BJ (cell line): ENCODE results near the gene MVD. TPM values are rescaled to one million over a fixed set of nuclear protein-coding genes. Genes with fewer than 3 reads are reported as not detected.

Experiments used
- CTCF ChIA-PET: fragments of 350-600 bp; formaldehyde crosslinking; extraction: SDS; loops from one replicate; lab custom pipeline; 2021; ENCODE audit warnings: antibody characterized with exemption, inconsistent platforms; lab: Yijun Ruan, JAX
- POLR2A ChIA-PET: fragments of 300-600 bp; sonication (Branson Sonifier 250); formaldehyde crosslinking; extraction: SDS; loops from one replicate; lab custom pipeline; 2021; ENCODE audit warnings: antibody characterized with exemption; lab: Charles Lee
- DNase-seq: peaks from one replicate; pipeline ENCODE4 v3.0.0-alpha.2; 2011; ENCODE audit warnings: low read depth
- H3K27me3 ChIP-seq: 2 replicates; pipeline ENCODE4 v1.6.0; 2011; ENCODE audit warnings: low read length; ENCODE audit not compliant: control insufficient read depth, insufficient read depth
- H3K36me3 ChIP-seq: 2 replicates; pipeline ENCODE4 v1.5.1; 2011; ENCODE audit warnings: low read length; ENCODE audit not compliant: control insufficient read depth, insufficient read depth
- H3K4me3 ChIP-seq: 2 replicates; pipeline ENCODE4 v1.5.1; 2011; ENCODE audit warnings: low read depth, mild to moderate bottlenecking, control low read depth, low read length
- polyA plus RNA-seq: library from polyadenylated mRNA; depleted of rRNA; stranded (reverse); fragments of >200 nt; gene quantifications from 2 replicates; pipeline ENCODE4 v1.2.3, GENCODE V29; 2011
- TF ChIP-seq, protein P1 (sequence below): IDR thresholded peaks from 2 replicates; pipeline ENCODE4 v1.5.1; 2011; ENCODE audit warnings: low read depth, mild to moderate bottlenecking, control low read depth, inconsistent platforms, low read length, moderate library complexity; ENCODE audit not compliant: insufficient read depth

MVD gene
- polyA plus RNA-seq, 1 experiment: 17.4 TPM

DNA sequence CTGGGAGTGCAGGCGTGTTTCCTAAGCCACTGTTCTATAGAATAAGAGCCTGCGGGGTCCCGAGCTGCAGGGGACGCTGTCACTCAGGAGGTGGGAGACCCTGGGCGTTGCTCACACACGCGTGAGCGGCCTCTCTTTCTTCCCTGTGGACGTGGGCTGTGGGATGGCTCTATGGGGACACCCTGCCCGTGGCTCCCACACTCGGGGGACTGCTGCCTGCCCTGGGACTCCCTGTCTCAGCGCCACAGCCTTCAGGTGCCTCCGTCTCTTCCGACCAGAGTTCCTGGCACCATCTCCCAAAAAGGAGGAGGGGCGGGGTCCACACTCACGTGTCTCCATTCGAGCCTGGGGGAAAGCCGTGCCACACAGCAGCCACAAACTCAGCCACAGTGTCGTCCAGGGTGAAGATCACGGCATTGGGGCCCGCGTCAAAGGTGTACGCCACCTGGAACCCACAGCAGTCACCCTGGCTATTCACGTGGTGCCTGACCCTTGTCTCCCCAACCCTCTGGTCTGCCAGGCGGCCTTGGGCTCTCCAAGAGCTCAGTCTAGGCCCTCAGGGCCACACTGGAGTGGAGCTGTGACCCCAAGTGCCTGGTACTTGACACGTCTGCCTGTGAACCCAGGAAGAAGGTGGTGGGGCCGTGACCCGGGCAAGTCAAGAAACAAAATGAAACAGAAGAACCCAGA, 8.4 kb downstream of the MVD start:
- ChIA-PET POLR2A (no interaction called here), CTCF (no interaction called here)
- peaks cover 6% of the 10 kb centered on the region for H3K36me3 ChIP-seq
- TF ChIP-seq, protein P1, sequence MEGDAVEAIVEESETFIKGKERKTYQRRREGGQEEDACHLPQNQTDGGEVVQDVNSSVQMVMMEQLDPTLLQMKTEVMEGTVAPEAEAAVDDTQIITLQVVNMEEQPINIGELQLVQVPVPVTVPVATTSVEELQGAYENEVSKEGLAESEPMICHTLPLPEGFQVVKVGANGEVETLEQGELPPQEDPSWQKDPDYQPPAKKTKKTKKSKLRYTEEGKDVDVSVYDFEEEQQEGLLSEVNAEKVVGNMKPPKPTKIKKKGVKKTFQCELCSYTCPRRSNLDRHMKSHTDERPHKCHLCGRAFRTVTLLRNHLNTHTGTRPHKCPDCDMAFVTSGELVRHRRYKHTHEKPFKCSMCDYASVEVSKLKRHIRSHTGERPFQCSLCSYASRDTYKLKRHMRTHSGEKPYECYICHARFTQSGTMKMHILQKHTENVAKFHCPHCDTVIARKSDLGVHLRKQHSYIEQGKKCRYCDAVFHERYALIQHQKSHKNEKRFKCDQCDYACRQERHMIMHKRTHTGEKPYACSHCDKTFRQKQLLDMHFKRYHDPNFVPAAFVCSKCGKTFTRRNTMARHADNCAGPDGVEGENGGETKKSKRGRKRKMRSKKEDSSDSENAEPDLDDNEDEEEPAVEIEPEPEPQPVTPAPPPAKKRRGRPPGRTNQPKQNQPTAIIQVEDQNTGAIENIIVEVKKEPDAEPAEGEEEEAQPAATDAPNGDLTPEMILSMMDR: no peak
- H3K4me3 ChIP-seq: no peak overlapping the region
- DNase-seq: no peak
- H3K27me3 ChIP-seq: no peaks in the 10 kb centered on the region

- no peak for DNase-seq
- ChIA-PET POLR2A (no interaction called here), CTCF (no interaction called here)
- TF ChIP-seq, protein P1: no peak
- H3K27me3 ChIP-seq: no peaks in the 10 kb centered on the region
- peaks cover 6% of the 10 kb centered on the region for H3K36me3 ChIP-seq
- H3K4me3 ChIP-seq: no peak overlapping the region
These were observed 9.1 kb downstream of the MVD start for GRCh38 chr16:88653596-88654362.

DNA sequence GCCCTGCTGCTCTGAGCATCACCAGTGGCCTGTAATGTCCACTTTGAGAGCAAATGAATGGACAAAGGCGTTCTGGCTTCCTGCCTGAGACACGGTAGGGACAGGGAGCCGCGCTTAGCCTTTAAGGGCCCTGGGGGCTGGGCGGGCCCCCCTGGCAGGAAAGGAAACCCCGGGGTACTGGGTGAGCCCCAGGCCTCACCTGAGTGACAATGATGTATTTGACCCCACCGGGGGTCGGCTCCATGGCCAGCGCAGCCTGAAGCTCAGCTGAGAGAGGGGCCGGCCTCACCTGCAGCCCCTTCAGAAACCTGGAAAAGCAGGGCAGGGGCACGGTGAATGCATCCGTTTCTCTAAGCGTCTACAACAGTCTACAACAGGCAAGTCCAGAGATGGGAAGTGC, 9.8 kb downstream of the MVD start:
- no peaks in the 10 kb centered on the region for H3K27me3 ChIP-seq
- DNase-seq: no peak
- H3K4me3 ChIP-seq: no peak overlapping the region
- TF ChIP-seq, protein P1: no peak
- CTCF ChIA-PET: no interaction called here
- peaks cover 6% of the 10 kb centered on the region for H3K36me3 ChIP-seq
- POLR2A ChIA-PET: no interaction called here

DNA sequence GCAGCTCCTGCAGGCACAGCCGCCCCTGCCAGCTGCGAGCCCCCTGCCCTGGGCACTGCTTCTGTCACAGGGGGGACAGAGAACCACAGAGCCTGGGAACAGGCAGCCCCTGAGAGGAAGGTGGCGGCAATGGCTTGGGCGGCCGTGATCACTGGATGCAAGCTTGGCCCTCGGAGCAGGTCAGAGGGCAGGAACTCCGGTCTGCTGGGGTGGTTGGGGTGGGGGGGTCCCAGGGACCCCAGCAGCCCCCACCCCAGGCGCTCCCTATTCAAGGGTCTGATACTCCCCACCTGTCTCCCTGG, 10.2 kb downstream of the MVD start:
- ChIA-PET POLR2A (no interaction called here), CTCF (no interaction called here)
- TF ChIP-seq, protein P1: no peak
- Histone ChIP-seq H3K27me3 (no peaks in the 10 kb centered on the region), H3K4me3 (no peak overlapping the region), H3K36me3 (peaks cover 6% of the 10 kb centered on the region)
- no peak for DNase-seq

GRCh38 chr16:88651989-88652761, 10.7 kb downstream of the MVD start:
- POLR2A ChIA-PET: no interaction called here

More at GRCh38 chr16:88651989-88652761, 10.7 kb downstream of the MVD start:
- Histone ChIP-seq H3K27me3 (no peaks in the 10 kb centered on the region), H3K36me3 (peaks cover 6% of the 10 kb centered on the region), H3K4me3 (no peak overlapping the region)
- TF ChIP-seq, protein P1: no peak
- CTCF ChIA-PET: interaction anchor here (0.5 kb wide), 1 partner anchor 12 kb away, joined by 4 read pairs; no protein-coding TSS in a partner anchor
- no peak for DNase-seq
